ENCODE results near the gene CCDC154.

DNA sequence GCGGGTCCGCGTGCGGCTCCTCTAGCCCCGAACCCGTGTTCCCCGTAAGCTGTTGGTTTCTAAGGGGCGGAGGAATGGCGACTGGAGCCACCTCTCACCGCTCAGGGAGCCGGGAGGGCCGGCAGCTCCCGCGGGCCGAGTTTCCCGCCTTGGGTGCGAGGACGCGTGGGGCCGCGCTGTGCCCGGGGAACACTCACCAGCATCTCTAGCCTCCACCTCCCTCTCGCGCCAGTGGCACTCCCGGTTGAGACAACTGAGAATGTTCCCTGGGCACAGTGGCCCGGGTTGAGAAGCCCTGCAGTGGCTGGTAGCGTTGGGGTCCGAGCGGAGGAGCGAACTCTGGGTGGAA, 49.4 kb upstream of the CCDC154 start:
- no peak for TF ChIP-seq EZH2 (IDR thresholded peaks at IDR 0.05; ENCODE audit: insufficient read depth, poor library complexity, severe bottlenecking)
- no peak for TF ChIP-seq EZH2phosphoT487 (IDR thresholded peaks at IDR 0.05; ENCODE audit: insufficient read depth, low read depth)
